Kidney glomerular epithelial cell (primary cell): ENCODE results near the gene SDK1.
"Not testable (repeated sequence)": the region's sequence is repeated elsewhere in the genome, so short reads cannot be mapped to it uniquely, and the experiment has no call there.

Experiments
- DNase-seq: peaks from one replicate; lab custom pipeline; 2025; lab: John Stamatoyannopoulos, UW

Gene SDK1

GRCh38 chr7:4273566-4274230 lies 972.6 kb downstream of the SDK1 start:
- DNase-seq, result no peak

- DNase-seq, result no peak
These were observed 973.2 kb downstream of the SDK1 start for GRCh38 chr7:4274286-4274685.

GRCh38 chr7:4277936-4278335 lies 976.9 kb downstream of the SDK1 start:
- no peak for DNase-seq

GRCh38 chr7:4279216-4279615 lies 978.2 kb downstream of the SDK1 start:
- no peak for DNase-seq

- DNase-seq, result no peak
These were observed 980.4 kb downstream of the SDK1 start for GRCh38 chr7:4281231-4281993.

GRCh38 chr7:4282434-4283223 lies 981.6 kb downstream of the SDK1 start:
- DNase-seq, result no peak

- DNase-seq, result no peak
These were observed 985.3 kb downstream of the SDK1 start for GRCh38 chr7:4286351-4286750.

GRCh38 chr7:4288791-4289394 lies 987.8 kb downstream of the SDK1 start:
- DNase-seq, result no peak

GRCh38 chr7:4297165-4297917 lies 996.3 kb downstream of the SDK1 start:
- DNase-seq, result no peak

- DNase-seq, result no peak
These were observed 996.8 kb downstream of the SDK1 start for GRCh38 chr7:4297918-4298219.

GRCh38 chr7:4299431-4299830 lies 998.4 kb downstream of the SDK1 start:
- no peak for DNase-seq

GRCh38 chr7:4302203-4302905 lies 1001.3 kb downstream of the SDK1 start:
- no peak for DNase-seq

- DNase-seq, result no peak
These were observed 1006.5 kb downstream of the SDK1 start for GRCh38 chr7:4307316-4308204.

GRCh38 chr7:4308205-4308590 lies 1007.1 kb downstream of the SDK1 start:
- no peak for DNase-seq

GRCh38 chr7:4313911-4314310 lies 1012.9 kb downstream of the SDK1 start:
- not testable (repeated sequence) for DNase-seq

GRCh38 chr7:4314316-4314715 lies 1013.3 kb downstream of the SDK1 start:
- not testable (repeated sequence) for DNase-seq
